ENCODE results near the gene SPATA13.

SPATA13 gene

DNA sequence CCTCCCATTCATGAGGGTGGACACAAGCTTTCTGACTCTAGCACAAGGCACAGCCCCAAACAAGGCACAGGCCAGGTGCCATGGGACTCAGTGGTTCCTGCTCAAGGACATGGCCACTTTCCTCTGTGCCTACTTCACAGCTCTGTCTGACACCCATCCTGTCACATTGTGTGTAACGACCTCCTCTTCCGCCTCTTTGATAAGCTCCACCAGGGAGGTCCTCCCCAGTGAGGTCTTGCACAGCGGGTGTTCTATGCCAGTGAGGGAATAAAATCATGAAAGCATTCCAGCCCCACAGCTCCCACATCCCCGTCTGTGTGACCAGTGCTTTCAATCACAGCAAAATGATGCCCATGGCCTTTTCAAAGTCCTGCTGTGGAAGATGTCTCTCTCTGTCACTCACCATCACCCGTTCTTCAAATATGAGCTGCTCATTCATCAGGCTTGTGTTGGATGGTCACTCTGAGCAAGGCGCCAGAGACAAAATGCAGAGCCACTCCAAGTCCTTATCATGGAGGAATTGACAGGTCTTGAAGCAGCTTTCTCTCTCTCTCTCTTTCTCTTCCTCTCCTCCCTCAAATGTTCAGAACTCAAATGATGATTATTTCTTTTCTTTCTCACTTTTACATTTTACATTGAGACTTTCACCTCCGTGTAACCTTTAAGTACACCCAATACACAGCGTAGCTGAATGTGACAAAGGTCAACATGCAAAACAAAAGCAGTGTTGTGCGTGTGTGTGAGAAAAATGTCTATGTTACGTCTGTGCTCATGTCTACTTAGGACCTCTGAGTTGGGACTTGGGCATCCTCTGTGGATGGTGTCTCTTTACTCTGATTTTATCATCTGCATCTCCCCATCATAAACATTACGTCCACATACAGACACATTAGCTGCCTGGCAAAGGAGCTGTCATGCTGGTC is 8.0 kb upstream of the SPATA13 start:
- H3K4me3 ChIP-seq (ENCODE audit: control insufficient read depth, low read depth, low read length) = no peak overlapping the region
- no peak for DNase-seq (ENCODE audit: low read depth)
- TF ChIP-seq, protein P1, sequence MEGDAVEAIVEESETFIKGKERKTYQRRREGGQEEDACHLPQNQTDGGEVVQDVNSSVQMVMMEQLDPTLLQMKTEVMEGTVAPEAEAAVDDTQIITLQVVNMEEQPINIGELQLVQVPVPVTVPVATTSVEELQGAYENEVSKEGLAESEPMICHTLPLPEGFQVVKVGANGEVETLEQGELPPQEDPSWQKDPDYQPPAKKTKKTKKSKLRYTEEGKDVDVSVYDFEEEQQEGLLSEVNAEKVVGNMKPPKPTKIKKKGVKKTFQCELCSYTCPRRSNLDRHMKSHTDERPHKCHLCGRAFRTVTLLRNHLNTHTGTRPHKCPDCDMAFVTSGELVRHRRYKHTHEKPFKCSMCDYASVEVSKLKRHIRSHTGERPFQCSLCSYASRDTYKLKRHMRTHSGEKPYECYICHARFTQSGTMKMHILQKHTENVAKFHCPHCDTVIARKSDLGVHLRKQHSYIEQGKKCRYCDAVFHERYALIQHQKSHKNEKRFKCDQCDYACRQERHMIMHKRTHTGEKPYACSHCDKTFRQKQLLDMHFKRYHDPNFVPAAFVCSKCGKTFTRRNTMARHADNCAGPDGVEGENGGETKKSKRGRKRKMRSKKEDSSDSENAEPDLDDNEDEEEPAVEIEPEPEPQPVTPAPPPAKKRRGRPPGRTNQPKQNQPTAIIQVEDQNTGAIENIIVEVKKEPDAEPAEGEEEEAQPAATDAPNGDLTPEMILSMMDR (IDR thresholded peaks at IDR 0.05; ENCODE audit: control insufficient read depth, insufficient read depth, low read depth, low read length, missing control alignments) = no peak

DNA sequence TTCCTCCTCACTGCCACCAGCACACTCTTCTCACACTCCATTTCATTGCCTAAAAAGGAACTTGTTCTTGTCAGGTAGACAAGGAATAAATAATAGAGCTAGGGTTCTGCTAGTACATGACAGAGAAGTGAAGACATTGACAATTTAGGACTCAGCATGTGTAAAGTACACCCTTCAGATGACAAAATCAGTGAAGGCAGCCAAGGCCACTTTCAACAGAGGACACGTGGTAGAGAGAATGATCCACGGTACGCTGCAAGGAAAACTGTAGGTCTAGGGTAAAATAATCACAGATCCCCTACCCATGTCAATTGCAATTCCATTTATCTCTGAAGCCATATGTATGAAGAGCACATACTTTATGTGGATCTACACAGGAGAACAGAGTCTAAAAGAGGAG is 7.2 kb upstream of the SPATA13 start:
- no peak for DNase-seq (ENCODE audit: low read depth)
- TF ChIP-seq, protein P1 (IDR thresholded peaks at IDR 0.05; ENCODE audit: control insufficient read depth, insufficient read depth, low read depth, low read length, missing control alignments) = no peak
- no peak overlapping the region for H3K4me3 ChIP-seq (ENCODE audit: control insufficient read depth, low read depth, low read length)

DNA sequence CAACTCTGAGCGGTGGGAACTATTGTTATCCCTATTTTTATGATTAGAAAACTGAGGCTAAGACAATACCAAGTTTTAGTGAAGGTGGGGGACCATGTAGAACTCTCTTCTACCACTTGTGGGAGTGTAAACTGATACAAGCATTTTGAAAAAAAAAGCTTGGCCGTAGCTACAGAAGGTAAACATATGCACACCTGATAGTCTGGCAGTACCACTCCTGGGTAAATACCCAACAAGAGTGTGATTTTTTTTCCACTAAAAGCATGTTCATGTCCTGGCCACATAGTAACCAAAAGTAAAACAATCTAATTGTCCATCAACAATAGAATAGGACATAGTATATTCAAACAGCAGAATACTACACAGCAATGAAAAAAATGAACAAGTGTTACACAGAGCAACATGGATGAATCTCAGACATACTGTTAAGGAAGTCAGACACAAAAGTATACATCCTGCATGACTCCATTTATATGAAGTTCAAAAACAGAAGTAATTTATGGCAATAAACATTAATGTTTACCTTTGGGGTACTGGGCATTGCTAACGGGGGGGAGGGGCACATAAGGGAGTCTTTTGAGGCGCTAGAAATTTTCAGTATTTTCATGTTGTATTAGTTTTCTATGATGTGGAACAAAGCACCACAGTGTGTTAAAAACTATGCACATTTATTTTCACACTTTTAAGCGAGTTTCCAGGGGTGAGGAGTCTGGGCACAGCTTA is 6.4 kb upstream of the SPATA13 start:
- no peak for DNase-seq (ENCODE audit: low read depth)
- no peak overlapping the region for H3K4me3 ChIP-seq (ENCODE audit: control insufficient read depth, low read depth, low read length)
- TF ChIP-seq, protein P1 (IDR thresholded peaks at IDR 0.05; ENCODE audit: control insufficient read depth, insufficient read depth, low read depth, low read length, missing control alignments) = no peak

DNA sequence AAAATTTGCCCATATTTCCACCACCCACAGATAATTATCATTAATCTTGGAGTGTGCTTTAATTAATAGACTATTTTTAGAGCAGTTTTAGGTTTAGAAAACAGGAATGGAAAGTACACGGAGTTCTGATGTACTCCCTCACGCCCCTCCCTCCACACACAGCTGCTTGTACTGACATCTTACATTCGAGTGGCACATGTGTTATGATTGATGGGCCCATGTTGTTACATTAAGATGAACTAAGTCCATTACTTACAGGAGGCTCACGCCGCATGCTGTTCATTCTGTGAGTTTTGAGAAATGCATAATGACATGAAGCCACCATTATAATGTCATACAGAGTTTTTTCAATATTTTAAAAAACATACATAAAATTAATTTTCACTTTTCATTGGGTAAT is 1.2 kb upstream of the SPATA13 start:
- DNase-seq (ENCODE audit: low read depth) = no peak
- no peak overlapping the region for H3K4me3 ChIP-seq (ENCODE audit: control insufficient read depth, low read depth, low read length)
- TF ChIP-seq, protein P1 (IDR thresholded peaks at IDR 0.05; ENCODE audit: control insufficient read depth, insufficient read depth, low read depth, low read length, missing control alignments) = no peak

DNA sequence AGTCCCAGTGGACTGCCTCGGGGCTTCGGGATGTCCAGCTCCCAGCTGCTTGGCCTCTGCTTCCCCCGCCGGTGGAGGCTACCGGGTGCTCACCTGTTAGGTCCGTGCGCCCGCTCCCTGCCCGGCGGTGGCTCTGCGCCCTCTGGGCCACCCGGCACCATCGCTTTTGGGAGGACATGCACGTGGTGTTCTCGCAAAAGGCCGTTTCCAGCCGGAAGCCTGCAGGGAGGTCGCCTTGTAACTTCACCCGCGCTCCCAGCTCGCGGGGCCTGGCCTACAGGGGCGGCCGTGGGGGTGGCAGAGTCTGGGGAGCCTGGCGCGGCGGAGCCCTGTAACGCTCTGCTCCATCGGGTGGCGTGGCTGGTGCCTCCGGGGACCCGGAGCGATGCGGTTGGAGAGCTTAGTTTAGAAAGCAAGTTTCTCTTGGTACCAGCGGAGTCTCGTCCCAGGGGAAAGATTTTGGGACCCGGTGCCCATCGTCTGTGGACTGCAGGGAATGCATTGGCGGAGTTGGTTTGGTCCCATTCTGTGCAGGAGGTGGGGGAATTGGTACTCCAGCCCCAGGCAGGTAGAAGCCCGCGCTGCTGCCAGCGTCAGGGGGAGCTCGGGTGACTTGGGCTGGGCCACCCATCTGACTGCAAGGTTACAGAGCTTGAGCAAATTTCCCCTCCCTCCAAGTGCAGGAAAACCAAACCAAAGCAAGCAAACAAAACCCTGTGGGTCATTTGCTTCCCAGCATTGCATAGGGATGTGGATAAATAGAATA is 673 bp downstream of the SPATA13 start:
- peak overlapping the region; percentile 88 for H3K4me3 ChIP-seq (ENCODE audit: control insufficient read depth, low read depth, low read length)
- TF ChIP-seq, protein P1 (IDR thresholded peaks at IDR 0.05; ENCODE audit: control insufficient read depth, insufficient read depth, low read depth, low read length, missing control alignments) = no peak
- DNase-seq (ENCODE audit: low read depth) = no peak

DNA sequence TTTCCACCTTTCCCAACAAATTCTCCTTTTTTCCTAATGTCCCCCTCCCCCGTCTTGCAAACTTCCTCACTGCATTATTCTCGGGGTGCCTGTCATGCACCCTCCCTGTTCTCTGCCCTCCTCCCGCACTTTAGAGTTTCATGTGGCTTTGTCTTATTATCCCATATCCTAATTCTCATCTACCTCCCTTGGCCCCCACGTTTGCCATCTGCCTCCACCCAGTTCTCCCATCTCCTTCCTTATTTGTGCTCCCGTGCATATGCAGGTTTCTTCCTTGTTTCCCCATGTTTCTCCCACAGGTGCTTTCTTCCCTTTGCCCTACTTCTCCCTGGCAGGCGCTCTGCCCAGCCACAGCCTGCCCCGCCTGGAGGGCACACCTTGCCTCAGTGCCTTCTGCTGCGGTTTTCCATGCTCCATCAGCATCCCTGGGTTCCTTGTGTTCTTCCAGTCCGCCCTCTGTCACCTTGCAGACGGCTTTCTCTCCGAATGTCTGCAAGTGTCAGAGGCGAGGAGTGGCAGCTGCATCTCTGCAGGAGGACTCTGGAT is 1.5 kb downstream of the SPATA13 start:
- DNase-seq (ENCODE audit: low read depth) = no peak
- TF ChIP-seq, protein P1 (IDR thresholded peaks at IDR 0.05; ENCODE audit: control insufficient read depth, insufficient read depth, low read depth, low read length, missing control alignments) = no peak
- peak overlapping the region; percentile 88; the same call in 1 of the 2 replicates for H3K4me3 ChIP-seq (ENCODE audit: control insufficient read depth, low read depth, low read length)
